ENCODE results near the gene RRP1B. TPM values are rescaled to one million over a fixed set of nuclear protein-coding genes. Genes with fewer than 3 reads are reported as not detected.

RRP1B gene
- total and polyA plus RNA-seq, 2 of the 13 experiments (the other 11 are each of a cell fraction or from before 2014, with no cell fraction given): 16.3 to 46.2 TPM

- no peak for TF ChIP-seq AKNA (CRISPR knock-in tag; IDR thresholded peaks at IDR 0.05; ENCODE audit: borderline replicate concordance)
- TF ChIP-seq ZNF44 (CRISPR knock-in tag; IDR thresholded peaks at IDR 0.05): no peak
- TF ChIP-seq FOXK1 (CRISPR knock-in tag; IDR thresholded peaks at IDR 0.05; ENCODE audit: borderline replicate concordance, low read depth): peak; percentile 32; the same call in 1 of the 2 replicates
- no peak for TF ChIP-seq ZNF652 (CRISPR knock-in tag; IDR thresholded peaks at IDR 0.05; ENCODE audit: borderline replicate concordance, low read depth)
- peak; percentile 69 for TF ChIP-seq RAD21 (CRISPR knock-in tag; IDR thresholded peaks at IDR 0.05)
- 0 out of 2 replicates have a peak, but pooled peaks have one; percentile 14 for TF ChIP-seq ISL2 (CRISPR knock-in tag; IDR thresholded peaks at IDR 0.05)
- TF ChIP-seq SALL1 (CRISPR knock-in tag; IDR thresholded peaks at IDR 0.05): peak; percentile 62
- TF ChIP-seq, protein P1, sequence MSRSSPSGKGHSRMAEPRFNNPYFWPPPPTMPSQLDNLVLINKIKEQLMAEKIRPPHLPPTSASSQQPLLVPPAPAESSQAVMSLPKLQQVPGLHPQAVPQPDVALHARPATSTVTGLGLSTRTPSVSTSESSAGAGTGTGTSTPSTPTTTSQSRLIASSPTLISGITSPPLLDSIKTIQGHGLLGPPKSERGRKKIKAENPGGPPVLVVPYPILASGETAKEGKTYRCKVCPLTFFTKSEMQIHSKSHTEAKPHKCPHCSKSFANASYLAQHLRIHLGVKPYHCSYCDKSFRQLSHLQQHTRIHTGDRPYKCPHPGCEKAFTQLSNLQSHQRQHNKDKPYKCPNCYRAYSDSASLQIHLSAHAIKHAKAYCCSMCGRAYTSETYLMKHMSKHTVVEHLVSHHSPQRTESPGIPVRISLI (CRISPR knock-in tag; IDR thresholded peaks at IDR 0.05; ENCODE audit: borderline replicate concordance): no peak; the same call in 1 of the 2 replicates
- 0 out of 2 replicates have a peak, but pooled peaks have one; percentile 21 for TF ChIP-seq POGK (CRISPR knock-in tag; conservative IDR thresholded peaks at IDR 0.05)
- 0 out of 2 replicates have a peak, but pooled peaks have one; percentile 15 for TF ChIP-seq ZNF614 (CRISPR knock-in tag; IDR thresholded peaks at IDR 0.05; ENCODE audit: borderline replicate concordance)
- TF ChIP-seq SCMH1 (CRISPR knock-in tag; IDR thresholded peaks at IDR 0.05; ENCODE audit: borderline replicate concordance): no peak
- TF ChIP-seq CENPT (CRISPR knock-in tag; IDR thresholded peaks at IDR 0.05; ENCODE audit: low read depth): no peak
- peak; percentile 24; the same call in 1 of the 2 replicates for TF ChIP-seq POGZ (CRISPR knock-in tag; IDR thresholded peaks at IDR 0.05)
- TF ChIP-seq, protein P2, sequence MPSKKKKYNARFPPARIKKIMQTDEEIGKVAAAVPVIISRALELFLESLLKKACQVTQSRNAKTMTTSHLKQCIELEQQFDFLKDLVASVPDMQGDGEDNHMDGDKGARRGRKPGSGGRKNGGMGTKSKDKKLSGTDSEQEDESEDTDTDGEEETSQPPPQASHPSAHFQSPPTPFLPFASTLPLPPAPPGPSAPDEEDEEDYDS (CRISPR knock-in tag; IDR thresholded peaks at IDR 0.05): peak; percentile 27; the same call in 1 of the 2 replicates
- peak; percentile 66; the same call in 1 of the 2 replicates for TF ChIP-seq IRF2 (CRISPR knock-in tag; IDR thresholded peaks at IDR 0.05)
- TF ChIP-seq ZNF331 (CRISPR knock-in tag; IDR thresholded peaks at IDR 0.05): peak; percentile 56; the same call in 1 of the 2 replicates
Measured at GRCh38 chr21:43611598-43612369, 47.6 kb upstream of the RRP1B start (continued).
